GM18868 (cell line): ENCODE results near the gene IKZF3.

Experiments used
- ATAC-seq: cut with Tn5 transposase; IDR thresholded peaks from one replicate; pipeline ENCODE4 v1.9.1; 2021; ENCODE audit warnings: mild to moderate bottlenecking, moderate library complexity; ENCODE audit not compliant: unreplicated experiment

The IKZF3 gene

GRCh38 chr17:39818358-39819000, 45.6 kb downstream of the IKZF3 start:
- no peak for ATAC-seq

GRCh38 chr17:39816272-39816671, 47.8 kb downstream of the IKZF3 start:
- no peak for ATAC-seq

GRCh38 chr17:39814497-39814896, 49.6 kb downstream of the IKZF3 start:
- no peak for ATAC-seq

- ATAC-seq: no peak
Measured at GRCh38 chr17:39813631-39814030, 50.5 kb downstream of the IKZF3 start.

- no peak for ATAC-seq
Measured at GRCh38 chr17:39812466-39812865, 51.6 kb downstream of the IKZF3 start.

- no peak for ATAC-seq
Measured at GRCh38 chr17:39810939-39811728, 53.0 kb downstream of the IKZF3 start.

- ATAC-seq: no peak
Measured at GRCh38 chr17:39809221-39809620, 54.9 kb downstream of the IKZF3 start.

GRCh38 chr17:39808409-39808997, 55.6 kb downstream of the IKZF3 start:
- no peak for ATAC-seq

GRCh38 chr17:39804839-39805238, 59.3 kb downstream of the IKZF3 start:
- no peak for ATAC-seq

GRCh38 chr17:39801055-39801454, 63.1 kb downstream of the IKZF3 start:
- no peak for ATAC-seq

GRCh38 chr17:39800540-39800939, 63.6 kb downstream of the IKZF3 start:
- ATAC-seq: peak; percentile 40

- ATAC-seq: no peak
Measured at GRCh38 chr17:39799395-39799794, 64.7 kb downstream of the IKZF3 start.

- ATAC-seq: peak; percentile 80
Measured at GRCh38 chr17:39794249-39794970, 69.7 kb downstream of the IKZF3 start.

- ATAC-seq: no peak
Measured at GRCh38 chr17:39793301-39793872, 70.7 kb downstream of the IKZF3 start.

GRCh38 chr17:39792526-39793221, 71.4 kb downstream of the IKZF3 start:
- ATAC-seq: no peak

- no peak for ATAC-seq
Measured at GRCh38 chr17:39791111-39791992, 72.8 kb downstream of the IKZF3 start.

- no peak for ATAC-seq
Measured at GRCh38 chr17:39787743-39788484, 76.2 kb downstream of the IKZF3 start.

GRCh38 chr17:39787041-39787440, 77.1 kb downstream of the IKZF3 start:
- ATAC-seq: no peak

GRCh38 chr17:39782980-39783379, 81.1 kb downstream of the IKZF3 start:
- ATAC-seq: no peak
